ENCODE results near the gene PER3.

DNA sequence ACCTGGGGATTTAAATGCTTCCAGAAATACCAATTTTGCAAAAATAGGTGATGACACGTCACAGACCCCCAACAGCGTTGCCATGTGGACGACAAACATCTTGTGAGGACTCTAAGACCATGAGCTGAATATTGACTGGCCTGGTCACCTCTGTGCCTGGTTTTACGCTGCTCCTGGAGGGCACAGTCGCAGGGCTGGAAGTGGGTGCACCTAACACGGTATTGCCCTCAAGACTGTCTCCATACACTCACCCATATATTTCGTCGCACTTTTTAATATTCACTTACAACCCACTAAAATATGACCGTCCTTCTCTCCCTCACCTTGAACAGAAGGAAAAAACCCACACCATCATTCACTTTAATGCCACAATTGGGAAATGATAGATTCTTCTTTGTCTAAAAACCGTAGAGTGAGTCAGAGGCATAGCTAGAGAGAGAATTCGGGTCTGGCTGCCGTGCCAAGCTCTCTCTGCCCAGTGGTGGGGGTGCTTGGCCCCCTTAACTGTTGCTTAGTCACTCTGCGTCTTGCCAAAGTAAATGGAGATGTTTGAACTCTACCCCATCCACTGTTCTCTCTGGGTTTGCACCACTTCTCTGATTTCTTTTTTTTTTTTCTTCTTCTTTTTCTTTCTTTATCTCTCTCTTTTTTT is 109.6 kb downstream of the PER3 start:
- TF ChIP-seq, protein P1, sequence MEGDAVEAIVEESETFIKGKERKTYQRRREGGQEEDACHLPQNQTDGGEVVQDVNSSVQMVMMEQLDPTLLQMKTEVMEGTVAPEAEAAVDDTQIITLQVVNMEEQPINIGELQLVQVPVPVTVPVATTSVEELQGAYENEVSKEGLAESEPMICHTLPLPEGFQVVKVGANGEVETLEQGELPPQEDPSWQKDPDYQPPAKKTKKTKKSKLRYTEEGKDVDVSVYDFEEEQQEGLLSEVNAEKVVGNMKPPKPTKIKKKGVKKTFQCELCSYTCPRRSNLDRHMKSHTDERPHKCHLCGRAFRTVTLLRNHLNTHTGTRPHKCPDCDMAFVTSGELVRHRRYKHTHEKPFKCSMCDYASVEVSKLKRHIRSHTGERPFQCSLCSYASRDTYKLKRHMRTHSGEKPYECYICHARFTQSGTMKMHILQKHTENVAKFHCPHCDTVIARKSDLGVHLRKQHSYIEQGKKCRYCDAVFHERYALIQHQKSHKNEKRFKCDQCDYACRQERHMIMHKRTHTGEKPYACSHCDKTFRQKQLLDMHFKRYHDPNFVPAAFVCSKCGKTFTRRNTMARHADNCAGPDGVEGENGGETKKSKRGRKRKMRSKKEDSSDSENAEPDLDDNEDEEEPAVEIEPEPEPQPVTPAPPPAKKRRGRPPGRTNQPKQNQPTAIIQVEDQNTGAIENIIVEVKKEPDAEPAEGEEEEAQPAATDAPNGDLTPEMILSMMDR (IDR thresholded peaks at IDR 0.05): no peak
- no peak for TF ChIP-seq POLR2A (IDR thresholded peaks at IDR 0.05)
